NCI-H526 (cell line): Measurements from ENCODE around the gene KRT27.
"Not testable (repeated sequence)": the region's sequence is repeated elsewhere in the genome, so short reads cannot be mapped to it uniquely, and the experiment has no call there.

ENCODE experiments used
- DNase-seq, 2 experiments: peaks; one replicate each; lab custom pipeline; 2025; lab: John Stamatoyannopoulos, UW

Gene KRT27

GRCh38 chr17:40755231-40755630, 27.1 kb downstream of the KRT27 start, which contains the start of gene KRT25:
TSS of gene KRT25 (minus strand) at chr17:40755331. CDS start at chr17:40755271, 60 bp downstream.
- no peak for DNase-seq

- no peak for DNase-seq
These were observed 28.5 kb downstream of the KRT27 start for GRCh38 chr17:40753804-40754203.

DNA sequence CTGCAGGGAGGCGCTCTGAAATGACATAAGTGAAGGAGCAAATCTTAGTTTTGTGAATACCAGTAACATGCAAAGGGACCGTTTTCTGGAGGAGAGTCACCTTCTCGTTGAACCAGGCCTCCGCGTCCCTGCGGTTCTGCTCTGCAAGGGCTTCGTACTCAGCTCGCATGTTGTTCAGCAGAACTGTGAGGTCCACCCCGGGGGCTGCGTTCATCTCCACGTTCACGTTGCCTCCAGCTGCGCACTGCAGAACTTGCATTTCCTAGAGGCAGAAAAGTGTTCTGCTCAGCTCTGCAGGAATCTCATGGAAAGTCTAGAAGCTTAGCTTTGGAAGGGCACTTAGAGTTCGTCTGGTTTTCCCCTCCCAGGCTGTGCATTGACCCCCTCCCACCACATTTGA, 31.3 kb downstream of the KRT27 start:
- no peak for DNase-seq

DNA sequence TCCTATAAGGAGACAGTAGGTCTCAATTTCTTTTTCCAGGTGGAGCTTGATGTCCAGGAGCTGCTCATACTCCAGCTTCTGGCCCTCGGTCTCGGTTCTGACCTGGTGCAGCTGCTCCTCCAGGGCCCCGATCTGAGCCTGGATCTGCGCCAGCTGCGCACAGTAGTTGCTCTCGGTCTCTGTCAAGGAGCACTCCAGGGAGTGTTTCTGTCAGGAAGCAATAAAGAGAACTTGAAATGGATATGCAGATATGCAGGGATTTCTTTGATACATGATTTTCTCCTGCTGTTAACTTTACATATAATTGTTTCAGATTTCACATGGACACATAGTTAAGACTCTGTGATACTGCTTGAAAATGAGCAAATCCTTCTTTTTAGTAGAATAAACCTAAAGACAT, 32.0 kb downstream of the KRT27 start:
- DNase-seq, result no peak

GRCh38 chr17:40748666-40749065, 33.7 kb downstream of the KRT27 start:
- not testable (repeated sequence) for DNase-seq

- no peak for DNase-seq
These were observed 43.8 kb downstream of the KRT27 start for GRCh38 chr17:40738553-40738952.

GRCh38 chr17:40735016-40735415, 47.3 kb downstream of the KRT27 start:
- DNase-seq, result no peak

DNA sequence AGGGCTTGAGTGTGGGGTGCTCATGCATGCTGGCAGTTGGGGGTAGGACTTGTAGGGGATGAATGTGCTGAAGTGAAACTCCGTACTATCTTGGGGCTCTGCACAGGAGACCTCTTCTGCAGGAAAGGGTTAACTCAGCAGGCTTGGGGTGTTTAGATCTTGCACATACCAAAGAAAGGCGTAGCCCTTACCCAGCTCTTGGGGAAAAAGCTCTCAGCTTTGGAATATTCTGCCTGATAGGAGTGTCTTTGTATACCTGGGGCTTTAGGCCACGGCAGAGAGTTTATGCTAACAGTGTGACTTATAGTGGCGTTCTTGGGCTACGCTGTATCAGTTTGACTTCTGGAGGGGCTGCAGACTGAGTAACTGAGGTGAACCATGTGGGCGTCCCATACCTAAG, 48.3 kb downstream of the KRT27 start:
- no peak for DNase-seq

DNA sequence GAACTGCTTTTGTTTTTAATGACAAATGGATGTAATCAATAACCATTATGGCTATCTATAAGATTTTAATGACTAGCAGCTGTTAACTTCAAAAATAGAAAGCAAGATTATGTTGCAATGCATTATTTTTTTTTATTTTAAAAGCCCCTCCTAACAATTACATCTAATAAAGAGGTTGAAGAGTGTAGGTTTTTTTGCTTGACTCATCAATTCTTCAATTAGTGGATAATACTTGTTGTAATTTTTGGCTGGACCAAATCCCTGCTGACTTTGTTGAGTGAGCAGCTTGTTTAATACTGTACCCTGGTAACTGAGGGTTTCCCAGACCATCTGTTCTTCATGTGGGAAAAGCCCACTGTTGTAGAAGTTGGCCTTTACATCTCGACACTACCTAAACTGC, 51.4 kb downstream of the KRT27 start:
- DNase-seq, result no peak

- DNase-seq, result no peak
These were observed 54.7 kb downstream of the KRT27 start for GRCh38 chr17:40727447-40728231.

DNA sequence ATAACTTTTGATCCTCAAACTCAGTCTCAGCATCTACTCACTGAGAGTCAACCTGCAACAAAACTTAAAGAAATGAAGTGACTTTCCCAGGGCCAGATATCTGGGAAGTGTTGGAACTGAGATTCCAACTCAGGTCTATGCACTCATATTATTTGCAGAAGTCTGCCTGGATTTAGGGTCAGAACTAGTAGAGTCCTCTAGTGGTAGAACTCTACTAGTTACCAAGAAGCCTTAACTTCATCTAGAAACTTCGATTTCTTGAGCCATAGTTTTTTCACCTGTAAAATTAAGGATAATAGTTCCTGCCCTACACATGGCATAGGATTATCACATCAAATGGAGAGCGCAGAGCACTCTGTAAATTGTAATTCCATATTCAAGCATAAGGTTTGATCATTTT, 55.4 kb downstream of the KRT27 start:
- peak in 1 of 2 experiments; percentile 5 for DNase-seq
